OCI-LY7 (cell line): ENCODE measurements around the gene SLC4A1.

ENCODE experiments used
- EZH2phosphoT487 ChIP-seq: fragments of 200-600 bp; sonication (generic); IDR thresholded peaks from 2 replicates; pipeline ENCODE4 v1.6.1; 2018; ENCODE audit warnings: low read depth, borderline replicate concordance, mild to moderate bottlenecking, mixed run types, antibody characterized with exemption, low read length, moderate library complexity, mixed read lengths
- TF ChIP-seq, protein P1 (sequence below): fragments of 200-600 bp; sonication (generic); conservative IDR thresholded peaks from 2 replicates; pipeline ENCODE4 v1.5.1; 2014; ENCODE audit warnings: mild to moderate bottlenecking, antibody characterized with exemption, low read length, moderate library complexity, mixed read lengths

- TF ChIP-seq, protein P1, sequence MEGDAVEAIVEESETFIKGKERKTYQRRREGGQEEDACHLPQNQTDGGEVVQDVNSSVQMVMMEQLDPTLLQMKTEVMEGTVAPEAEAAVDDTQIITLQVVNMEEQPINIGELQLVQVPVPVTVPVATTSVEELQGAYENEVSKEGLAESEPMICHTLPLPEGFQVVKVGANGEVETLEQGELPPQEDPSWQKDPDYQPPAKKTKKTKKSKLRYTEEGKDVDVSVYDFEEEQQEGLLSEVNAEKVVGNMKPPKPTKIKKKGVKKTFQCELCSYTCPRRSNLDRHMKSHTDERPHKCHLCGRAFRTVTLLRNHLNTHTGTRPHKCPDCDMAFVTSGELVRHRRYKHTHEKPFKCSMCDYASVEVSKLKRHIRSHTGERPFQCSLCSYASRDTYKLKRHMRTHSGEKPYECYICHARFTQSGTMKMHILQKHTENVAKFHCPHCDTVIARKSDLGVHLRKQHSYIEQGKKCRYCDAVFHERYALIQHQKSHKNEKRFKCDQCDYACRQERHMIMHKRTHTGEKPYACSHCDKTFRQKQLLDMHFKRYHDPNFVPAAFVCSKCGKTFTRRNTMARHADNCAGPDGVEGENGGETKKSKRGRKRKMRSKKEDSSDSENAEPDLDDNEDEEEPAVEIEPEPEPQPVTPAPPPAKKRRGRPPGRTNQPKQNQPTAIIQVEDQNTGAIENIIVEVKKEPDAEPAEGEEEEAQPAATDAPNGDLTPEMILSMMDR: no peak
- no peak for TF ChIP-seq EZH2phosphoT487
Measured at GRCh38 chr17:44283344-44284023, 15.5 kb upstream of the SLC4A1 start.
